DMS53 (cell line): Measurements from ENCODE around the gene HERC4.
A peak's percentile ranks its signal among the peaks of the same experiment; 100 is the strongest.
"Not testable (repeated sequence)": the region's sequence is repeated elsewhere in the genome, so short reads cannot be mapped to it uniquely, and the experiment has no call there.

Experiments used
- DNase-seq: peaks from one replicate; lab custom pipeline; 2025; lab: John Stamatoyannopoulos, UW

Gene HERC4

GRCh38 chr10:67955614-67956013, 119.5 kb downstream of the HERC4 start:
- DNase-seq, result no peak

- peak; percentile 15 for DNase-seq
Measured at GRCh38 chr10:67943917-67944316, 131.2 kb downstream of the HERC4 start.

GRCh38 chr10:67936416-67936815, 138.7 kb downstream of the HERC4 start:
- DNase-seq, result no peak

- no peak for DNase-seq
Measured at GRCh38 chr10:67935223-67935622, 139.9 kb downstream of the HERC4 start.

GRCh38 chr10:67934336-67934735, 140.7 kb downstream of the HERC4 start:
- no peak for DNase-seq

GRCh38 chr10:67933199-67933598, 141.9 kb downstream of the HERC4 start:
- DNase-seq, result no peak

GRCh38 chr10:67926951-67927350, 148.1 kb downstream of the HERC4 start:
- no peak for DNase-seq

- DNase-seq, result no peak
Measured at GRCh38 chr10:67925449-67926005, 149.6 kb downstream of the HERC4 start.

GRCh38 chr10:67924136-67924535, 150.9 kb downstream of the HERC4 start:
- DNase-seq, result peak; percentile 10

- no peak for DNase-seq
Measured at GRCh38 chr10:67923551-67923950, 151.5 kb downstream of the HERC4 start.

GRCh38 chr10:67921065-67921464, 154.0 kb downstream of the HERC4 start:
- no peak for DNase-seq

GRCh38 chr10:67917679-67918078, 157.4 kb downstream of the HERC4 start:
- DNase-seq, result no peak

GRCh38 chr10:67917169-67917568, 157.9 kb downstream of the HERC4 start:
- no peak for DNase-seq

- no peak for DNase-seq
Measured at GRCh38 chr10:67914777-67915340, 160.2 kb downstream of the HERC4 start.

- no peak for DNase-seq
Measured at GRCh38 chr10:67912331-67912946, 162.6 kb downstream of the HERC4 start.

- DNase-seq, result no peak
Measured at GRCh38 chr10:67903581-67903980, 171.5 kb downstream of the HERC4 start.

GRCh38 chr10:67893637-67894036, 181.4 kb downstream of the HERC4 start:
- no peak for DNase-seq

- DNase-seq, result peak; percentile 89
Measured at GRCh38 chr10:67884842-67885670, 190.0 kb downstream of the HERC4 start.

- DNase-seq, result peak; percentile 98
Measured at GRCh38 chr10:67884313-67884841, 190.7 kb downstream of the HERC4 start, which contains the start of gene SIRT1. TSS of gene SIRT1 (plus strand) at chr10:67884656. CDS start at chr10:67884722, 66 bp downstream.

GRCh38 chr10:67883710-67884312, 191.3 kb downstream of the HERC4 start:
- DNase-seq, result no peak

GRCh38 chr10:67878133-67878532, 196.9 kb downstream of the HERC4 start:
- DNase-seq, result no peak

- DNase-seq, result not testable (repeated sequence)
Measured at GRCh38 chr10:67877421-67877820, 197.7 kb downstream of the HERC4 start.
